ENCODE results near the gene PRR23B.
"Not testable (repeated sequence)": the region's sequence is repeated elsewhere in the genome, so short reads cannot be mapped to it uniquely, and the experiment has no call there.

Gene PRR23B

DNA sequence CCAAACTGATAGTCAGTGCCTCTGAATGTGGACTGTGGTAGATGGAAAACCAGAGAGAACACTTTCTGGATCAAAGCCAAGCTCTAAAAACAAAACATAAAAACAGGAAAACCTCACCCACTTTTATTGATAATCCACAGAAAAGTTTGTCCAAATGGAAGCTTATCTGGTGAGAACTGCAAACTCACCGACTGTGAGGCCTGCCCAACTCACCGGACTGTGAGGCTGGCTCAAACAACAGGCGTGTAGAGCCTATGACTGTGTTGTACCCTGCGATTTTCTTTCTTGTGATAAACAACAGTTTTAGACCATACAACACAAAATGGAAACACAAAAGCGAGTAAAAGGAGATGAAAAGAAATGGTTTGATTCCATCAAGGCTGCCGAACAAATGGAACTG, 16.8 kb upstream of the PRR23B start:
- no peak overlapping the region for H3K4me3 ChIP-seq (ENCODE audit: low read depth, low read length)
- TF ChIP-seq POLR2A (IDR thresholded peaks at IDR 0.05; ENCODE audit: extremely low read depth, insufficient read length) (no peak), CTCF (IDR thresholded peaks at IDR 0.05; ENCODE audit: low read depth, low read length) (no peak), MYC (IDR thresholded peaks at IDR 0.05; ENCODE audit: low read depth, low read length) (no peak)
- TF ChIP-seq, protein P1, sequence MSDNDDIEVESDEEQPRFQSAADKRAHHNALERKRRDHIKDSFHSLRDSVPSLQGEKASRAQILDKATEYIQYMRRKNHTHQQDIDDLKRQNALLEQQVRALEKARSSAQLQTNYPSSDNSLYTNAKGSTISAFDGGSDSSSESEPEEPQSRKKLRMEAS (IDR thresholded peaks at IDR 0.05; ENCODE audit: low read depth, low read length), result no peak
- no peak for DNase-seq (ENCODE audit: low read depth)

- TF ChIP-seq, protein P1 (IDR thresholded peaks at IDR 0.05; ENCODE audit: low read depth, low read length), result no peak
- TF ChIP-seq MYC (IDR thresholded peaks at IDR 0.05; ENCODE audit: low read depth, low read length) (no peak), CTCF (IDR thresholded peaks at IDR 0.05; ENCODE audit: low read depth, low read length) (no peak), POLR2A (IDR thresholded peaks at IDR 0.05; ENCODE audit: extremely low read depth, insufficient read length) (no peak)
- H3K4me3 ChIP-seq (ENCODE audit: low read depth, low read length), result no peak overlapping the region
- no peak for DNase-seq (ENCODE audit: low read depth)
These were observed 11.7 kb upstream of the PRR23B start for GRCh38 chr3:139032326-139033002.

DNA sequence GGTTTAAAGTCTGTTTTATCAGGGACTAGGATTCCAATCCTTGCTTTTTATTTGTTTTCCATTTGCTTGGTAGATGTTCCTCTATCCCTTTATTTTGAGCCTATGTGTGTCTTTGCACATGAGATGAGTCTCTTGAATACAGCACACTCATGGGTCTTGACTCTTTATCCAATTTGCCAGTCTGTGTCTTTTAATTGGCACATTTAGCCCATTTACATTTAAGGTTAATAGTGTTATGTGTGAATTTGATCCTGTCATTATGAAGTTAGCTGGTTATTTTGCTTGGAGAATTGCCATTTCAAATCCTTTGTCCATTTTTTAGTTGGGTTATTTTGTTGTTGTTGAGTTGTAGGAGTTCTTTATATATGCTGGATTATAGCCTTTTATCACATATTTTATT, 9.8 kb upstream of the PRR23B start:
- DNase-seq (ENCODE audit: low read depth); H3K4me3 ChIP-seq (ENCODE audit: low read depth, low read length): not testable (repeated sequence)

DNA sequence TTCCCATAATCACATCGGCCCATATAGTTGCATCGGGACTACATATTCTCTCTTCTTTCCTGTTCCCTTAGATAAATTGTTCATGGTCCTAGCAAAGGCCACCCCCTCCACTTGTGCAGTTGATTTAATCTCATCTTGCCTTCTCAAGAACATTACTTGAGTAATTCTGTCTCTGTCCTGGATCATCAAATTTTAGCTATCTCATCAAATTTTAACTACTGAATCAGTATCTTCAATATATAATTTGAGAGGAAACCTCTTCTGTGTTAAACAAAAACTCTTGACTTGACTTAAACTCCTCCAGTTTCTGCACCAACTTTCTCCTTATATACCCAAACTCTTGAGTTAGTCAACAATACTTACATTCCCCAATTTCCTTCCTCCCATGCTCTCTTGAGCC, 4.2 kb upstream of the PRR23B start:
- no peak for TF ChIP-seq CTCF (IDR thresholded peaks at IDR 0.05; ENCODE audit: low read depth, low read length)
- TF ChIP-seq POLR2A (IDR thresholded peaks at IDR 0.05; ENCODE audit: extremely low read depth, insufficient read length), result no peak
- no peak for TF ChIP-seq MYC (IDR thresholded peaks at IDR 0.05; ENCODE audit: low read depth, low read length)
- TF ChIP-seq, protein P1 (IDR thresholded peaks at IDR 0.05; ENCODE audit: low read depth, low read length), result no peak
- no peak for DNase-seq (ENCODE audit: low read depth)

GRCh38 chr3:139020036-139020867, 474 bp downstream of the PRR23B start:
- TF ChIP-seq, protein P1 (IDR thresholded peaks at IDR 0.05; ENCODE audit: low read depth, low read length), result no peak
- no peak for TF ChIP-seq POLR2A (IDR thresholded peaks at IDR 0.05; ENCODE audit: extremely low read depth, insufficient read length)
- no peak for TF ChIP-seq MYC (IDR thresholded peaks at IDR 0.05; ENCODE audit: low read depth, low read length)
- no peak for TF ChIP-seq CTCF (IDR thresholded peaks at IDR 0.05; ENCODE audit: low read depth, low read length)
- H3K4me3 ChIP-seq (ENCODE audit: low read depth, low read length), result no peak overlapping the region
- DNase-seq (ENCODE audit: low read depth), result no peak

More for the DNA sequence above, 4.2 kb upstream of the PRR23B start:
- no peak overlapping the region for H3K4me3 ChIP-seq (ENCODE audit: low read depth, low read length)

DNA sequence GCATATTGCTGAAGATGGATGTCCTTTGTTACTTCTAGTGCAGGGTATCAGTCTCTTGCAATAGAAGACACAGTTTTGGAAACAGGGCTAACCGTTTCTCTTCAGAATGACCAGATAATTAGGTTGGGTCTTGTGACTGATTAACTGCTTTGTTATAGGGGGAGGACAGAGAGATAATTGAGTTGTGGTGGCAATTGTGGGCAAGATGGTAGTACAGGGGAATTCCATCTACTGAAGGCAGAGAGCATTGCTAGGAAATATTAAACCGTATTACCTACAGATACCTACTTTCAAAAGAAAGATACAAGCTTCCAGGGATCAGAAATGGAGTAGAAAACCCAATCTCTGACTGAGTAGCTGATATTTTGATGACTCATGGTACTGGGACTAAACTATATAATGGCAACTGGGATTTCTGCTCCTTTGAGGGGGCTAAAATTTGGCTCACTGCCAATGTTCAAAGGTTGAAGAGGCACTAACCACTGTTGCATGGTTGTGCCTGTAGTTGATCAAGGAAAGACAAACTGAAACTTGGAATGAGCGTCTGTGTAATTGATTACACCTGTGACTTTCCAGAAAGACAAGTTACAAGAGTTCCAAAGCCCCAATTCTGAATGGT, 4.2 kb downstream of the PRR23B start:
- no peak for DNase-seq (ENCODE audit: low read depth)
- TF ChIP-seq, protein P1 (IDR thresholded peaks at IDR 0.05; ENCODE audit: low read depth, low read length), result no peak
- no peak for TF ChIP-seq POLR2A (IDR thresholded peaks at IDR 0.05; ENCODE audit: extremely low read depth, insufficient read length)
- no peak for TF ChIP-seq CTCF (IDR thresholded peaks at IDR 0.05; ENCODE audit: low read depth, low read length)
- no peak for TF ChIP-seq MYC (IDR thresholded peaks at IDR 0.05; ENCODE audit: low read depth, low read length)
- no peak overlapping the region for H3K4me3 ChIP-seq (ENCODE audit: low read depth, low read length)

All from NB4 (cell line).